ENCODE results near the gene LZTR1.
A peak's percentile ranks its signal among the peaks of the same experiment; 100 is the strongest.
"Not testable (repeated sequence)": the region's sequence is repeated elsewhere in the genome, so short reads cannot be mapped to it uniquely, and the experiment has no call there.

LZTR1 gene

DNA sequence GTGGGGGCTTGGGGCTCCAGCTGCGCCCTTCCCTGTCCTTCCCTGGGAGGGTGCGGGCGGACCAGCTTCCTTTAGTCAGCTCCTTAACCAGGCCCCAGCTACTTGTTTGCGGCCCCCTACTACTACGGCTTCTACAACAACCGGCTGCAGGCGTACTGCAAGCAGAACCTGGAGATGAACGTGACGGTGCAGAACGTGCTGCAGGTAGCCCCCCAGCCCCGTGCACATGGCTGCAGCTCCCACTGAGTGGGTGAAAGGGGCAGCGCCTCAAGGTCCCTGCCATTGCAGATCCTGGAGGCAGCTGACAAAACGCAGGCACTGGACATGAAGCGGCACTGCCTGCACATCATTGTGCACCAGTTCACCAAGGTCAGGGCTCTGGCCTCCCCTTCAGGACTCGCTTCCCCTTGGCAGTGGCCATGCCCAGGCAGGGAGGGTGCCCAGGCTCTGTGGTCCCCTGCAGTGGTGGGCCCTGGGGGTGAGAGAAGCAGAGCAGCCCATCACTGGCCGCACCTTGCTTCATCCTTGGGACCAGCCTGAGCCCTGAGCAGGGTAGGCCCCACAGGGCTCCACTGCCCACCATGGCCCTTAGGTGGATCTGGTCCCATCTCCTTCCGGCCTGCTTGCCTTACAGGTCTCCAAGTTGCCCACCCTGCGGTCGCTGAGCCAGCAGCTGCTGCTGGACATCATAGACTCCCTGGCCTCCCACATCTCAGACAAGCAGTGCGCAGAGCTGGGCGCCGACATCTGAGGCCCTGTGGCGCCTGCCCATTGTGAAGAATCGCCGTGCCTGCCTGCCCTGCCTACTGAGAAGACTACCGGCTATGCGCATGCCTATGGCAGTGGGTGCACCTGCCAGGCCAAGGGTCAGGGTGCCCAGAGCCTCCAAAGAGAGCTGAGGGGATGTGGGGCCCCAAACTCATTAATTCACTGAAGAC, 14.8 kb downstream of the LZTR1 start:
- DNase-seq (ENCODE audit: low spot score): no peak

DNA sequence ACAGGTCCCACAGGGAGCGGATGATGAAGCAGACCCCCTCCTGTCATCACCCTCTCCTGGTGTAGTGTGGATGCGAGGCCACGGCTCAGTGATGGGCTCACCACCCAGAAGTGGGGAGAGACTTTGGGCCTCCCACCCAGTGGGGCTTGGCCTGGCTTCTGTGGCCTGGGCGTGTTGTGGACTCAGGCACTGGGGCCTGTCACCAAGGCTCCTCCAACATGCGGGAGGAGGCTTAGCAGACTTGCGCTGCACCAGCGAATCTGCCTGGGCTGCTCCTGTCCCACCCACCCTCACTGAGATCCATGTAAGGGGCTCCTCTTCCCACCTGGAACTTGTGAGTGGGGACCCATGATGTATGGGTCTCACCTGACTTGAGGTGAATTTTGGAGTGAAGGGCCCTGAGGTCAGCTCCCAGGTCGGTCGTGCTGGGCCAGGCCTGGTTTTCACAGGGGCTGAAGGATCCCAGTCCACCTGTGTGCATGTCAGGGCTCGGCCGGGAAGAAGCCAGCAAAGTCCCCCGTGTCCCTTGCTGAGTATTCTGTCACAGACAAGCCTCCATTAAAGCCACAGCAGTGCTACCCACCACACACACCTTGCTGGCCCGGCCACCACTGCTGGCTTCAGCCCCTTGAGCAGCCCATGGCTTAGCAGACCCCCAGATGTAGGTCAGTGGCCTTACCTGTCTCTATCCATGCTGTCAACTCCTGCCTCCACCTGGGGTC, 15.6 kb downstream of the LZTR1 start:
- no peak for DNase-seq (ENCODE audit: low spot score)

DNA sequence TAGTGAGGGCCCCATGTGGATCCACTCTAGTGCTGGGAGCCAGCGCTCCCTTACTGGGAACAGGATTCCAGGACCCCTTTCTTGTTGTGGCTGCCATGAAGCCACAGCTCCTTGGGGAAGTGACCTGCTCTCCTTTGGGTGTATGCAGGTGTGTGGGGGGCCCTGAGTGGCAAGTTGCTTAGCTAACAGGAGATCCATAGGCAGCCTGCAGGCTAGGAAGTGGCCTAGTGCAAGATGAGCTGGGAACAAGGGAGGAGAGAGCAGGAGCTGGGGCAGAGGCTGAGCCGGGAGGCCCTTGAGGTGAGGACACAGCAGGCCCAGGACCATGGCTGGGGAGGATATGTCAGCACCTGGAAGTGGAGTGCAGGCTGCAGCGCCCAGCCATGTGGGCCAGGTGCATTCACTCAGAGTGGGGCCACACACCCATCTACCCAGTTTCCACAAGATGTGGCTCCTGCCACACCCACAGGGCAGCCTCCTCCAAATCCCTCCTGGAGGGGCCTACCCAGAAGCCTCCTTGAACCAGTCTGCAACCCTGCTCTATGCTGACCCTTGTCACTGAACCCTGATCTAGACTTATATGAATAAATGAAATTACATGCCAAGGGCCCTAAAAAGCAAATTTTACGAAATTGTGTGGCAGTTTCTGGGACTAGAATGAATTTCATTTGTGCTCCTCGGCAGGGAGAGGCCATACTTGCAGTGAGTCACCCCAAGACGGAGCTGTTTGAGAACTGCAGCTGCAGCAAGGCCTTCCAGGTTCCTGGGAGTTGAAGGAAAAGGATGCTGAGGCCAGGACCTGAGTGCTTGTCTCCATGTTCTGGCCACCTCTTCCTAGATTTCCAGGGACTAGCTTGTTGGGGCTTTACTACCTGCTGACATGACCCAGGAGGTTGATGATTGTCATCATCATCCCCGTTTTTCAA, 16.6 kb downstream of the LZTR1 start:
- no peak for DNase-seq (ENCODE audit: low spot score)

DNA sequence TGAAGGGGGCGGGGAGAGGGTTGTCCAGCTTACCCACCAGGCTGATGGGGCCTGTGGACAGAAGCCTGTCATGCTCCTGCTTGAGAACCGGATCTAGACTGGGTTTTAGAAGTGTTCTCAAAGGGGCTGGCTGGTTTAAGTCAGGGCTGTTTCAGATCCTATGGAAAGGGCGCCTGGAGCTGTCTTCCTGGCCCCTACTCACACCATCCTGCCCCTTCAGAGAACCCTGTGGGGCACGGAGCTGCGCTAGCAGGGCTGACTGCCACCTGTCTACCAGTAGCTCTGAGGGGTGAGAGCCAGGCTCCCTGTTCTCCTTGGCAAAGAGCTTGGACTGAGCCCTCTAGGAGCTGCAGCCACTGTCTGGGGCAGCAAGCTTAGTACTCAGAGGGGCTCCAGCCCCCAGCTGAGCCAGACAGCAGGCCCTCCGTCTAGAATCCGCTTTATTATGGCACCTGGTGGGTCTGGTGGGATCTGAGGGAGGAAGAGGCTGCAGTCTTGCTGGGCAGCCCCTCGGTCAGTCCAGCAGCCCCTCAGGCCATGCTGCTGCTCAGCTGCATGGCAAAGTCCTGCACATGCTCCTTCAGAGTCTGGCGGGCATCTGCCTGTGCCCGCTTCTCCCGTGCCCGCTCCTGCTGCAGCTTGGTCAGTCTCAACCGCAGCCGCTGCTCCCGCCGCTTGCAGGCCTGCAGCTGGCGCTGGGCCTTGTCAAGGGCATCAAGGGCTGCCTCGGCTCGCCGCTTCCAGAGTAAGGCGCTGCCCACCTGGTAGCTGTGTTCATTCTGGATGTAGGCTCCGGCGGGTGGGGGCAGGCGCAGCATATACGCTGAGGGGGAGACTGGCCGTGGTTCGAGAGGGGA, 17.5 kb downstream of the LZTR1 start:
- no peak for DNase-seq (ENCODE audit: low spot score)

DNA sequence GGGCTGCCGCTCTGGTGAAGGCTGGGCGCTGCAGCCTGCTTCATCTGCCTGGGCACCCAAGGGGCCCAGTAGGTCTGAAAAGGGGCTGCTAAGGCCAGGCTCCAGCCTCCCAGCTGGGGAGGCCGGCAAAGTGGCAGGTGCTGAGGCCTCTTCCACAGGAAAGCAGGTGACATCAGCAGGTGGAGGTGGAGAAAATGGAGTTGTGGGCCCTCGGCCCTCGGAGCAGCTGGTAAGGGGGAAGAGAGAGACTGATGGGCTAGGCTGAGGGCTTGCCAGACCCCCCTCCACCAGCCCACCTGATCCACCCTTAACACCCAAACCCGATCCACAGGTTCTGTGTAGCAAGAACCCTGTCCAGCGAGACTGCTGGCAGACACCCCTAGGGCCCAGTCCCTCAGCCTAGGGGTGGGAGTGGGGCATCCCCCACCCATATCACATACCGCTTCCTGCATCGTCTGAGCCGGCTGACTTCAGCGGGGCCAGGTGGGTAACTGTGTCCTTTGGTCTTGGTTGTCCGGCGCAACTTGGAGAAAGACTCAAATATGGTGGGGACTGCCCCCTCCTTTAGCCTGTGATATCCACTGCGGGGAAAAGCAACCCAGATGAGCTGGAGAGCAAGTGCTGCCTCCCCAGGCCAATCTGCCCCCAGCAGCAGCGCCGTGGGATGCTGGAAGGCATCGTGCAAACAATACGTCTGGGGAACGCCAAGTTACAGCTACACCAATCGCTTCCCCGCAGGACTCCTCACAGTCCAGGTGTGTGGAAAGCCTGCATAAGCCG, 18.3 kb downstream of the LZTR1 start:
- no peak for DNase-seq (ENCODE audit: low spot score)

DNA sequence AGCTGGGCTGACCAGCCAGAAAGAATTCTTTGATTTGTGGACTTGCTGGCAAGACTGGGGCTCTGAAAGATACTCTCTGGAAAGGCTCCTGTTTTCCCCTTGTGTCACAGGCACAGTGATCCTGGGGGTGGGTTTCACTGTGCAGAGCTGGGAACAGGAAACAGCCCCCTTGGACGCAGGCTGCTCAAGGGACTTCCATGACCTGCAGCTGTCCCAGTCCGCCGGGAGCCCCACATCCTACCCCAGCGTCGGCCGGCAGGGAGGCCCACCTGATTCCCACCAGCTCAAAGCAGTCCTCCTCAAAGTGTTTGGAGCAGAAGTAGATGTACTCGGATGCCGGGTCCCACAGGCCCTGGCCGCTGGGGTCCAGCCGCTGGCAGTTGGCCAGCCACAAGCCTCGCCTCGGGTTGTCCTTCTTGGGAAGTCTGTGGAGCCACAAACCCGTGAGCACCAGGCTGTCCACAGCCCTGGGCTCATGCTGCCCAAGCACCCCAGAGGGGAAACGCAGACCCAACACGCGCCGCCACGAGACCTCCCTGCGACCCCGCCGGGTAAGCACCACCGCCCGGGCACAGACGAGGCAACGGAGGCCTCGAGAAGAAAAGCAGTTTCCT, 19.0 kb downstream of the LZTR1 start:
- no peak for DNase-seq (ENCODE audit: low spot score)

DNA sequence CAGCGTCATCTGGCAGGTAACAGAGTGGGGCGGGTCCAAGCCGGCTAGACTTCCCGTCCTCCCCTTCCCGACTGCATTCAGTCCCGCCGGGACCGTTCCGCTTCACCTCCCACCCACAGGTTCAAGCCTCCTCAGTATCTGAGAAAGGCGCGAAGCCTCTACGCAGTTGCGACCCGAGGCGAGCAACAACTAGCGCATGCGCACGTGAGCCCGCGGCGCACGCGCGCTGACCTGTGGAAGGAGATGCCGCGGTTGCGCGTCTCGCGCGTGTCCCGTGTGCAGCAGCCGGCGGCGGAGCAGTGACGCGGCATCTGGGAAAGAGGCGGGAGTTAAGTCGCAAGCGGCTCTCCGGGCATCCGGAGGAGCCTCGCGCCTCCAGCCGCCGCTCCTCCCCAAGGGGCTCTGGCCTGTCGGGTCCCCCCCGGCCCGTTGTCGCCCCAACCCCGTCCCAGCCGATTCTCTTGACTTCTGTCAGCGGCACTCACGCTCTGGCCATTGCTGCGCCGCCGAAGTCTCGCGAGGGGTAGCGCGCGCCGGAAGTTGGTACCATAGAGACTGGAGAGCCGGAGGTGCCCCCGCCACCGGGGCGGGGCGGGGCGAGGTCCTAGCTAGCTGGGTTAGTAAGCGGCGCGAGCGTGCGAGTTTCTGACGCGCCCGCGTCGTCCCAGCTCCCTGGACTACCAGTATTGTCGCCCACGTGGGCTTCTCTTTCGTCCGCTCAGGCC, 19.7 kb downstream of the LZTR1 start, which contains the start of gene THAP7:
TSS of gene THAP7 (minus strand) at position 518 of the 725 bp plus-strand sequence. CDS start at position 311, 207 bp downstream.
- DNase-seq (ENCODE audit: low spot score): peak; percentile 96

DNA sequence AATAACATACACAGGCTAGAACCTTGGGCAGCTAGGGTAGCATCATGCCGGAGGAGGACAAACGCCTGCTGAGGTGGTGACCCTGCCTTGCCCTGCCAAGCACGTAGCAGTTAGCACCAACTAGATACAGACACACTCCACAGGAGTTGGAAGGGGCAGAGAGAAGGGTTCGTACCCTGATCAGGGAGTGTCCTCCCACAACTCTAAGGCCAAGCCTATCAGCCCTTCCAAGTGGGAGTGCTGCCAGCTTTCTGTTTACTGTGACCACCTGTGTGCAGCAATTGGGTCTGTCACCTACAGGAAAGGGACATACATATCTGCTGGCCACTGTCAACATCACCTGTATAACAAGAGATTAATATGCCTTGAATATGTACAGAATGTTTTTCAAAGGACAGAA, 21.7 kb downstream of the LZTR1 start:
- DNase-seq (ENCODE audit: low spot score): no peak

DNA sequence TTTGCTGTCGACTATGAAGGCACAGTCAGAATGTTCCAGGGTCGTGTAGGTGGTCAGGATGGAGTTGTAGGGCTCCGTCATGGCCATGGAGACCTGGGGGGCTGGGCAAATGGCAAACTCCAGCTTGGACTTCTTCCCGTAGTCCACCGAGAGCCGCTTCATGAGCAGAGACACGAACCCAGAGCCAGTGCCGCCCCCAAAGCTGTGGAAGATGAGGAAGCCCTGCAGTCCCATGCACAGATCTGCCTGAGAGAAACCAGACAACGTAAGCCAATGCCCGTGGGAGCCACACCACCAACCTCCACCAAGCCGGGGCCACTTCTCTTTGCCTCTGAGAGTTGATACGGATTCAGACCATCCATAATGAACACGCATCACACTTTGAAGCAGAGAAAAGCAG, 27.1 kb downstream of the LZTR1 start:
- DNase-seq (ENCODE audit: low spot score): not testable (repeated sequence)

DNA sequence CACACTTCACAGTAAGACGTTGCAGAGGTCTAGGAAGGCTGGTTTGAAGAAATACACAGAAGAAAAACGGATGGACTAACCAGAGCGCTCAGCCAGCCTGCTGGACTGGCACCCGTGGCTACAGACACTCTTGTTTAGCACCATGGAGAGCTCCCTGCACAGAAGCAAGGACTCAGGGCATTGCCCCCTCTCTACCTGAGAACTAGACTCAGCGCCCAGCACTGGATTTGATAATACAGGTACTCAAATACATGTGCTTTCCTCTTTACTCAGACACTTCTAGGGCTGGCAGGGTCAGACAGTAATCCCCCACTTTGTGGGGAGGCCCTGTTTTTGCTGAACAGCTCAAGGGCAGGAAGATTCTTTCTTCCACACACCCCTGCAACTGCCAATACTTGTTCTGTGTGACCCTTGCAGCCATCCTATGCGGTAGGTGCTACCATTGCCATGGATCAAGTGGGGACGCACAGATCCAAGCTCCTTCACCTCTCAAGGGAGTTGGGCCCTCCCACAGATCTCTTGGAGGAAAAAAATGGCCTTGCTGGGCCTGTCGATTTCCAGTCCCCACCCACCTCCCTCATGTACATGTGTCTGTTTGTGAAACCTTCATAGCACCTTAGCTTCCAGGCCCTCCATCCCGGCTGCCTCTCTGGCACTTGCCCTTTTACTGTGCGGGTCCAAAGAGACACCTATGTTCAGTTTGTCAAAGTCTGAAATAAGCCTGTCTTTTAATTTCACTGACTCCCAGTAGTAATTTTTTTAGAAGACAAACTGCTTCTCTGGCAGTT, 27.7 kb downstream of the LZTR1 start:
- DNase-seq (ENCODE audit: low spot score): peak; percentile 44

DNA sequence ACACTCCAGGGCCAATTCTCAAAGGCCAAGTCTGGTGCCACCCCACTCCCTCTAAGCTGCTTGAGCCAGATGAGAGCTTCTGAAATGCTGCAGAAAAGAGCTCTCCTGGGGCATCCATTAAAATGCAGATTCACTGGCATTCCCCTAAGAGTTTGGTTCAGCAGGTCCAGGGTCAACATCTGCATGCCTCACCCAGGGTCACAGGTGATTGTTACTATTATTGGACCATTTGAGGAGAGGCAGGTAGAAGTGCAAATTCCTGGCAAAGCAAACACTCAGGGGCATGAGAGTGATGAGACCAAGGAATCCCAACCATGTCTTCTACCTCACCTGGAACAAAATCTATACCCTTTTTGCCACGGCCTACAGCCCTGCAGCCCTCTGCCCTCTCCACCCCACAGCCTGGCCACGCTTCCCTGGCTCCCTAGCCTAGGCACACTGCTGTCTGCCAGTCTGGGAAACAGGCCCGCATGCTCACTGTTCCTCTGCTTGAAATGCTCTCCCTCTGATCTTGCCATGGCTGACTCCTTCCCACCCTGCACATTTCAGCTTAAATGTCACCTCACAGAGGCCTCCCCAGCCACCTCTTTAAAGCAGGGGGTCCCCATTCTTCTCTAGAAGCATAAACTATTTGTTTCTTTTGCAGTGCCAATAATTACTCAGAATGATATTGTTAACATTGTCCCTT, 28.5 kb downstream of the LZTR1 start:
- DNase-seq (ENCODE audit: low spot score): no peak

DNA sequence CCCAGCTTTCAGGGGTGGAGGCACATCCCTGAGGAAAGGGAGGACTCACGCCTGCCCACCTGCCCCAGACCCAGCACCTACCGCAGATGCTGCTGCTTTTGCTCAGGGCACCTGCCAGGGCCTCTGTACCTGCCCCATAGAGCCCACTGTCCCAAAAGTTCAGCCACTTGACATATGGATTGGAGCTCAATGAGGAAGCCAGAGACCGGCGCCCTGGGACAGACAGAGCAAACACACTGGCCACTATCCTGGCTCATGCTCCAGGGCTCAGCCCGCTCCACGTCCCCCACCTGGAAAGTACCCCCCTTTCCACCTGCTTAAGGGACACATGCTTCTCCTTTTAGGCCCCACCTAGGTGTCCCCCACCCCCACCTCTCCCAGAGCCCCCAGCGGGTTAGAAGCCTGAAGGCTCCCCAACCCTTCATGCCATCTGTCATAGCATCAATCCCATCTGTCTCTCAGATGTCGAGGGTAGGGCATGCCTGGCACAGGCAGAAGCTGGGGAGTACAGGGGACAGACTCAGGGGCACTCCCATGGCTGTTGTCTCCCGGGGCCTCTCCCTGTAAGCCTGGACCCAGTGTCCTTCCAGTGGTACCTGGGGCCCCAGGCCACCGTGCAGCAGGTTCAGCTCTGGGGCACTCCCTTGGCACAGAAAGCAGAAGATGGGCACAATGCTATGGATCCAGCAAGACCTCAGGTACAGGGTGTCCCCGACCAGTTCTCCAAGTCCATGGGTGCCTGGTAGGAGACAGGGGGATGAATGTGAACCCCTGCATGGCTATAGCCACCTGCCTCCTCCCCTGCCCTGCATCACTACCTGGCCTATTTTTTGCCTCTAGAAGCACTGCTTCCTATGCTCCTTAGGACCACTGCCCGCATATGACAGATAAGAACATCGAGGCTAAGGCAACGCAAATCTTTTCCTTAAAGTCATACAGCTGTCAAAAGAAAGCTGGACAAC, 30.6 kb downstream of the LZTR1 start:
- DNase-seq (ENCODE audit: low spot score): no peak

DNA sequence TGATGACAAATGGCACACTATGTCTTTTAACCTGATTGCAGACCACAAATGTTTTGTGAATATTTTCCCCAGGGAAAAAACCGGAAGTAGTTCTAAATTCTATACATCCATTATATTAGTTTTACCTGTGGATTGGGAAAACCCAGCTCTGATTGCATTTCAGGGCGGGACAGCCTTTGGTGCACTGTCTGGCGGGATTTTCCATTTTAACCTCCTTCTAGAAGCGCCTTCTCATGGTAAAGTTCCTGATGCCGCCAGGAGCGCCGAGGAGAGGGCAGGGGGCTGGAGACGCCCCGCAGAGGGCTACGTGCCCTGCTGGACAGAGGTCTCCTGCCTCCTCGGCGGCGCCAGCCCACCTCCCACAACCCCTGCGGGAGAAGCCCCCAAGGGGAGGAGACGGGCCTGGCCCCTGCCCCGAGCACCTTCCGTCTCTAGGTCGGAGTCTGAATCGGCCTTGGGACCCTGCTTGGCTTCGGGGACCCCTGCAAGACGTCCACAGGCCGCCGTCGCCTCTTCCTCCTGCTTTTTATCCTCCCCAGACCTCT, 31.6 kb downstream of the LZTR1 start:
- DNase-seq (ENCODE audit: low spot score): no peak

DNA sequence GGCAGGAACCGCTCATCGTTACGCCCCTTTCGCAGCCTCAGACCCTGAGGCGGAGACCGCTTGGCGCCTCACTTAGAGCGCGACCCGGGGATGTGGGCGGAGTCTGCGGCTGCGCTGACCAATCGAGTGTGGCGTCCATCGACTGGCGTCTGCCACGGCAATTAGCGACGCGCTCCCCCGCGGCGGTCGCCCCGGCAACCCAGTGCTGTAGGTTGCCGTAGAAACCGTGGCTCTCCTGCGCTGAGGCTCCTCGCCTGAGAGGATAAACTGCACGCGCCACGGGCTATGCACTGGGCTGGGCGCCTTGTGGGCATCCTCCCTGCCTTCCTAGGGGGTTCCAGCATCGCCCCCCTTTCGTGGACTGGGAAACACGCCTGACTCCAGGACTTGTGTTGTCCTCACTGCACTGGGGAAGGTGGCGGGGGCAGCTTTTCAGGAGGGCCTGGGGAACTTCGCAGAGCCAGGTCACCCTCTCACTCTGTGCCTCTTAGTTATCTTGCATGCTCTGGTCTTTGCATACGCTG, 32.2 kb downstream of the LZTR1 start:
- DNase-seq (ENCODE audit: low spot score): peak; percentile 99

DNA sequence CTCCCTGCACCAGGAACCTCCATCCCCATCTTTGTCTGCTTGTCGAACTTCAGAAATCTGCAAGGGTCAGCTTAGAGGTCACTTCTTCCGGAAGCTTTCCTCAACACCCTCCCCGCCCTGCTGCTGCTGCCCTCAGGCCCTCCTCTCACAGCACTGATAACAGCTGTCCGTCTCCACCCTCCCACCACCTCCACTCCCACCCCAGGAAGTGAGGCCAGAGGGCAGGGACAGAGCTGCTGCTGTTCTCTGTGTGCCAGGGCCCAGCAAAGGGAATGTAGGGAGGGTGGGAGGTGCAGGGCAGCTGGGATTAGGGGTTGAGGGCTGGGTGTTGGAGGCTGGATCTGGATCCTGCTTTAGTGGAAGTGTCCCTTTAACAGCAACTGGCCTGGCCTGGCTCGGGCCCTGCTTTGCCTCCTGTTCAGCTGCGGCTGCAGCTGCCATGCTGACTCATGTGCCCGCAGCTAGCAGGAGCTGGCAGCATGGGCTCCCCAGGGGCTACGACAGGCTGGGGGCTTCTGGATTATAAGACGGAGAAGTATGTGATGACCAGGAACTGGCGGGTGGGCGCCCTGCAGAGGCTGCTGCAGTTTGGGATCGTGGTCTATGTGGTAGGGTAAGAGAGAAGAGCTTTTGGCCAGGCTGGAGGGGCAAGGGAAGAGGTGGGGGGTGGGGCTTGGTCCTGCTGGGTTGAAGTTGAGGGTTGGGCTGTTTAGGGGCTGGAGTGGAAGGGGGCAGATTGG, 32.8 kb downstream of the LZTR1 start, which contains the start of gene P2RX6:
TSS of gene P2RX6 (plus strand) at position 440 of the 740 bp plus-strand sequence. CDS start at position 450, 10 bp downstream.
- peak; percentile 92 for DNase-seq (ENCODE audit: low spot score)
